Metanephros (tissue), 1 donor: ENCODE results near the gene BACH1. TPM values are rescaled to one million over a fixed set of nuclear protein-coding genes. Genes with fewer than 3 reads are reported as not detected.

ENCODE experiments used
- total RNA-seq: library from RNA; depleted of rRNA; stranded (reverse); fragments of >200 nt; gene quantifications from one replicate; pipeline ENCODE4 v1.2.3, GENCODE V29; 2014

The BACH1 gene
- 79.8 TPM for total RNA-seq

GRCh38 chr21:29298348-29299045, at the start of gene BACH1:
BACH1 (plus strand) TSS chr21:29298922; CDS start chr21:29321281, 22,359 bp downstream.

Other genes starting within 250 kb of the BACH1 start
- gene CCT8, start 225.3 kb upstream of the BACH1 start, total RNA-seq = 104 TPM
- gene MAP3K7CL, start 168.3 kb upstream of the BACH1 start, total RNA-seq = 6.1 TPM